ENCODE measurements around the gene EIF3M. TPM values are rescaled to one million over a fixed set of nuclear protein-coding genes. Genes with fewer than 3 reads are reported as not detected.
"Not testable (repeated sequence)": the region's sequence is repeated elsewhere in the genome, so short reads cannot be mapped to it uniquely, and the experiment has no call there.

Gene EIF3M
- total RNA-seq, 1 donor from 2014 or later: 425 TPM

GRCh38 chr11:32596114-32596513 lies 12.5 kb downstream of the EIF3M start:
- DNase-seq: not testable (repeated sequence)

GRCh38 chr11:32597921-32598320 lies 14.3 kb downstream of the EIF3M start:
- DNase-seq: no peak

GRCh38 chr11:32602657-32603415 lies 19.2 kb downstream of the EIF3M start:
- no peak for DNase-seq

GRCh38 chr11:32606220-32606619 lies 22.6 kb downstream of the EIF3M start:
- DNase-seq: no peak

GRCh38 chr11:32608826-32609225 lies 25.2 kb downstream of the EIF3M start:
- DNase-seq: not testable (repeated sequence)

- no peak for DNase-seq
Observed at GRCh38 chr11:32610797-32611352, 27.2 kb downstream of the EIF3M start.

- DNase-seq: no peak
Observed at GRCh38 chr11:32613500-32614151, 30.0 kb downstream of the EIF3M start.

GRCh38 chr11:32615422-32615821 lies 31.8 kb downstream of the EIF3M start:
- peak; percentile 5 for DNase-seq

- no peak for DNase-seq
Observed at GRCh38 chr11:32616903-32617302, 33.3 kb downstream of the EIF3M start.

GRCh38 chr11:32630844-32631243 lies 47.2 kb downstream of the EIF3M start:
- no peak for DNase-seq

GRCh38 chr11:32635819-32636218 lies 52.2 kb downstream of the EIF3M start:
- DNase-seq: no peak

- DNase-seq: no peak
Observed at GRCh38 chr11:32641361-32641760, 57.7 kb downstream of the EIF3M start.

GRCh38 chr11:32643526-32643925 lies 59.9 kb downstream of the EIF3M start:
- no peak for DNase-seq

Other genes with a start within 250 kb of the EIF3M start
- gene WT1, start 148.3 kb upstream of the EIF3M start, total RNA-seq: not detected
- not detected for gene CCDC73, start 210.8 kb downstream of the EIF3M start, total RNA-seq
- gene PRRG4, start 246.1 kb downstream of the EIF3M start, total RNA-seq: 5.8 TPM